Cortex of kidney (tissue), 1 donor: ENCODE results near the gene POLR1C.
"Not testable (repeated sequence)": the region's sequence is repeated elsewhere in the genome, so short reads cannot be mapped to it uniquely, and the experiment has no call there.

Experiments
- DNase-seq: peaks from one replicate; lab custom pipeline; 2025; lab: John Stamatoyannopoulos, UW

The POLR1C gene

DNA sequence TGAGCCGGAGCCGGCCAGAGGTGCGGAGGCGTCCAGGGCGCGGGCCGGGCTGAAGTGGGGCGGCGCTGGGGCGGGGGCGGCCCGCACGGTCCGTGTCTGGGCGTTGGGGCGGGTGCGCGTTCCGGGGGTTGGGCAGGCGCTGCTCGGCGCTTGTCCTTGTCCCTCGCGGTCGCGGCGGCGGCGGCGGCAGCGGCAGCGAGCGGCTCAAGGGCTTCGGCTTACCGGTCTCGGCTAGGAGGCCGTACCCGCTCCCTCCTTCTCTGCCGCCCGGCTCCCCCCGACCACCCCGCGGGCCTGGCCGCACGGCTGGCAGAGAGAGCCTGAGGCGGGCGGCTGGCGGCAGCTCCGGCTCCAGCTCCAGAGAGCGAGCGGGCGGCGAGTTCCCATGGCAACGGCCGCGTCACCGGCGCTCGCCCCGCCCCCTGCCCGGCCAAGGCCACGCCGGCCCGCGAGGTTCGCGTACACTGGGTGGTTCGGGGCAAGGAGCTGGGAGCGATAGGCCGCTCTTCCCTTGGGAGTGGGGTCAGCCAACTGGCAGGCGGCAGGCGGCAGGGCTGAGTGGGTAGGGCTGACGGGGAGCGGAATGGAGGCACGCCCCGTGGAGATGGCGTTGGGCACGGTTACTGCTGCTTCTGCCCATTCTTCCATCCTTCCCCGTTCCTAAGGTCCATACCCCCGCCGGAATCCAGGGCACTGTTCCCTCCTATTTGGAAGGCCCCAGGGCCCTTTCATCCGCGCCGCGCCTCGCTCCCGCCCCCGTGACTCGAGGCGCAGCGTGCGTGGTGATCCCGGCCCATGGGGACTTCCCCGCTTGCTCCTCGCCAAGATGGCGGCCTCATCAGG is 6.7 kb upstream of the POLR1C start, which contains the start of gene LRRC73:
Gene LRRC73 (minus strand): TSS at position 363 of the 843 bp plus-strand sequence. CDS start 561 bp downstream, outside the sequence.
- DNase-seq: no peak

- no peak for DNase-seq
These were observed 6.1 kb upstream of the POLR1C start for GRCh38 chr6:43510827-43511163.

GRCh38 chr6:43511824-43512415 is 5.0 kb upstream of the POLR1C start:
- no peak for DNase-seq

- DNase-seq: no peak
These were observed 1.1 kb upstream of the POLR1C start for GRCh38 chr6:43515808-43516207.

DNA sequence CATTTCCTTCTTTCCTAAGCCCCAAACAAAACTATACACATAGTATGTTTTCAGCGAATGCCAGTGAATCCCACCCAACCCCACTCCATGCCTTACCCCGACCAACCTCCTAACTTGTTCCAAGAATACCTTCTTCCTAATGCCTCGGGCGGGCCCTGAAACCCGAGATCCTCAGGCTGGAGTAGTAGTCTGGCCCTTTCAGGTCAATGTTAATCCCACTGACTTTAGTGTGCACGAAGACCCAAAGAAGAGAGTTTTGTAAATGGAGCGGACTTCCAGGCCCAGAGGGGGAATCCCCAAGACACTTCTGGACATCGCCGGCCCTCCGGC is 557 bp upstream of the POLR1C start:
- no peak for DNase-seq

- DNase-seq: no peak
These were observed 842 bp downstream of the POLR1C start for GRCh38 chr6:43517505-43518357.

GRCh38 chr6:43520097-43520496 is 3.2 kb downstream of the POLR1C start:
- DNase-seq: no peak

DNA sequence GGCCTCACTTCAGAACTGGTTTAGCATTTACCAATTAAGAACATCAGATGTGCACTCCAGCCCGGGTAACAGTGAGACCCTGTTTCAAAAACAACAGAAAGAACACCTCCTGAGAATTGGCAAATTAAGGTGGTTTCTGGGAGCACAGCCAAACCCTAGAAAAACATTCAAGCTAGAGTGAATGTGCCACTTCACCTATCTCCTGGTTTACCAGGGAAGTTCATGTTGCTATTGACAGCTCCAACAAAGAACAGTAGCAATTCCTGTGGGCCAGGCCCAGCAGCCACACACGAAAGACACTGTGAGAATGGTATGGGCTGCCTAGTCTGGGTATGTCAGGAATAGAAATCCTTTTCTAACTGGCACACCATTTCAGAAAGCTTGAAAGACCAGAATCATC is 4.9 kb downstream of the POLR1C start:
- DNase-seq: no peak

- DNase-seq: no peak
These were observed 5.8 kb downstream of the POLR1C start for GRCh38 chr6:43522547-43523261.

DNA sequence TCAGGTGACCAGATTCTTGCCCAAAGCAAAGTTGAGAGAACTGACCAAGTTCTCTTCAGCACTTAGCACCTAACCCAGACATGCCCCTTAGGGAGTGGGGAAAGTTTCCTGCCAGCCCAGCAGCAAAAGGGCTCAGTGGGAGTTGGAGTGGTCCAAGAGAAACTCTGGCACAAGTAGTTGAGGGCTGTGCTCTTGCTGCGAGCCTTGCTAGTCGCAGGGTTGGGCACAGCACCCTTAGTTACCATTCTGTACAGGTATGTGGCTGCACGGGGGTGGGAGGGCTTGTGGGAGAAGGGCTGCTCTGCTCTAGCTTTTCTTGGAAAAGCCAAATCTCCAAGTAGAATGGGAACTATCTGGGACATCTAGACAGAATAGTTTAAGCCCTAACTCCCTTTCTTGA is 6.4 kb downstream of the POLR1C start:
- DNase-seq: no peak

GRCh38 chr6:43524483-43524961 is 7.6 kb downstream of the POLR1C start:
- no peak for DNase-seq

DNA sequence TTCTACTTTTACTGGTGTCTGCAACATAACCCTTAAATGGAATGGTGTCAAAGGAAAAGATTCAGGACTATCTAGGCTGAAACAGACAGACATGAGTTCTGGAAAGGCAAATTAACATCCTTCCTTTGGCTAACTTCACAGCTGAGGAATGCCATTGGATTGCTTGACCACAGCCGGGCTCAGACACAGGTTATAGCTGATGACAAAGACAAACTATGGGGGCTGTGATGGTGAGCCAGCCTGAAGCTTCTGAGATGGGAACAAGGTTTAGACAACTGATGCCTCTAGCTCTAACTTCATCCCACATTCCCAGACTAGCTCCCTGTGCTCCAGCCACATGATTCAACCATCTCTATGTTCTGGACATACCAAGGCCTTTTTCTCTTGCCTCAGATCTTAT is 15.3 kb downstream of the POLR1C start:
- no peak for DNase-seq

- not testable (repeated sequence) for DNase-seq
These were observed 22.1 kb downstream of the POLR1C start for GRCh38 chr6:43538986-43539385.

DNA sequence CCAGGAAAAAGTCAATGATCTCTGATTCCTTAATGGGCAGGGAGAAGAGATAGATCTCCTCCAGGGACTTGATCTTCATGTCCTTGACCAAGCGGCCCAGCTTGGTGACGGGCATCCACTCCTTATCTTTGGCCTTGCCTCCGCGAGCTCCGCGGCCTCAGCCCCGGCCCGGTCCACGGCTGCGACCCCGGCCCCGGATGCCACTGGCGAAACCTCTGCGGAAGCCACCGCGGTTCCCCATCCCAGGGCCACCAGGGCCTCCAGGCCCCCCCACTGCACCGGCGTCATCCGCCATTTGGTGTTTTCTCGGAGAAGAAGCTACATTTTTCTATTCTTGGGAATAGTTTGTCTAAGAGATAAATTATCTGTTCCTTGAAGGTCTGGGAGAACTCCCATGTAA is 22.5 kb downstream of the POLR1C start:
- not testable (repeated sequence) for DNase-seq

- DNase-seq: no peak
These were observed 23.6 kb downstream of the POLR1C start for GRCh38 chr6:43540507-43540906.

DNA sequence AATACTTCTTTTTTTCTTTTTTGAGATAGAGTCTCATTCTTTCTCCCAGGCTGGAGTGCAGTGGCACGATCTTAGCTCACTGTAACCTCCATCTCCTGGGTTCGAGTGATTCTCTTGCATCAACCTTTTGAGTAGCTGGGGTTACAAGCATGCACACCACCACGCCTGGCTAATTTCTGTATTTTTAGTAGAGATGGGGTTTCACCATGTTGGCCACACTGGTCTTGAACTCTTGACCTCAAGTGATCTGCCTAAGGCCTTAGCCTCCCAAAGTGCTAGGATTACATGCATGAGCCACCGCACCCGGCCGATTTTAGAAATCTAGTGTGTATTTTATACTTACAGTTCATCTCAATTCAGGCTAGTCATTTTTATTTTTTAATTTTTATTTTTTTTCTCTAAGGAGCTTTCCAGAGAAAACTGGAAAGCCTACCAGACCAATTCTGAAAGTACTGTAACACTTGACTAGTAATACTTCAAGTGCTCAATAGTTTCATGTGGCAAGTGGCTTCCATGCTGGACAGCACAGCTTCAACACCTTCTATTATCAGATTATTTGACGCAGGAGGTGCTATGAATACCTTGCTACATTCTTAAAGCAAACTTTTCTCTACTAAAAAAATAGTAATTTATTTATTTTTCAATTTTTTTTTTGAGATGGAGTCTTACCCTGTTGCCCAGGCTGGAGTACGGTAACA is 25.0 kb downstream of the POLR1C start:
- no peak for DNase-seq

- DNase-seq: no peak
These were observed 27.6 kb downstream of the POLR1C start for GRCh38 chr6:43544461-43544860.

GRCh38 chr6:43547222-43547621 is 30.3 kb downstream of the POLR1C start:
- no peak for DNase-seq

DNA sequence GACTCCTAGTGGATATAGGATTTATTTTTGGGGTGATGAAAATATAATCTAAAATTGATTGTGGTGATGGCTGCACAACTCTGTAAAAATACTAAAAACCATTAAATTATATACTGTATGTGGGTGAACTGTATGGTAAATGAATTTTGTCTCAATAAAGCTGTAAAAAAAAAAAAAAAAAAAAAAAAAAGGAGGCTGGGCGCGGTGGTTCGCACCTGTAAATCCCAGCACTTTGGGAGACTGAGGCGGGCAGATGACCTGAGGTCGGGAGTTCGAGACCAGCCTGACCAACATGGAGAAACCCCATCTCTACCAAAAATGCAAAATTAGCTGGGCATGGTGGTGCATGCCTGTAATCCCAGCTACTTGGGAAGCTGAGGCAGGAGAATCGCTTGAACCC is 40.7 kb downstream of the POLR1C start:
- DNase-seq: not testable (repeated sequence)

DNA sequence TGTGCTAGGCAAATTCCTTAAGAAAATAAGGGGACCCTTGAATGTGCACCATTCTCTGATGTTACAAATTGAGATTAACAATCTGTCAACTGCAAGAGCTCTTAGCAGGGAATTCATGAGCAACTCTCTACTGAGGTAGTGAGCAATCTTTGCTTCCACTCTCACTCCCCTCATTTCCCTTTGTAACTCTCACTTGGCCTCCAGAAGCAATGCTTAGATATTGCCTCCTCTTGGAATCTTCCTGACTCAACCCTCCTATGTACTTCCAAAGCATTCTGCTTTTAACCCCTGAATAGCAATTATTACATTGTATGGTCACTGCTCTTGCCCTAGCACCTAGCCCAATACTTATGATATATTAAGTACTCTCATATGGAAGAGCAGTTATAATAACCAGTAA is 42.4 kb downstream of the POLR1C start:
- no peak for DNase-seq

- DNase-seq: no peak
These were observed 54.1 kb downstream of the POLR1C start for GRCh38 chr6:43570876-43571441.
